Kidney (tissue), 14 donors: ENCODE measurements around the gene FLNA. TPM values are rescaled to one million over a fixed set of nuclear protein-coding genes. Genes with fewer than 3 reads are reported as not detected.

Experiments used
- DNase-seq, 5 donors: peaks; one replicate each; pipeline ENCODE4 v3.0.0-alpha.2; 2013 to 2020
- FAIRE-seq: peaks from 2 replicates; lab custom pipeline; 2012; peaks lifted over from hg19 to GRCh38; lab: Jason Lieb, UNC
- H3K27ac ChIP-seq, 2 donors: one replicate each; pipeline ENCODE4 v1.7.0; 2013; ENCODE audit warnings: low read depth in 2 of 2, low read length in 2 of 2, inconsistent platforms in 1 of 2
- H3K27me3 ChIP-seq: one replicate; pipeline ENCODE4 v1.7.1; 2013; ENCODE audit warnings: low read length, inconsistent platforms; ENCODE audit not compliant: control insufficient read depth, insufficient read depth
- H3K36me3 ChIP-seq, 3 donors: one replicate each; pipeline versions ENCODE4 v1.7.0 to v1.7.1; 2013; ENCODE audit warnings: low read length in 3 of 3, control low read depth in 1 of 3, inconsistent platforms in 1 of 3; ENCODE audit not compliant: insufficient read depth in 3 of 3, control insufficient read depth in 2 of 3
- H3K4me1 ChIP-seq, 3 donors: one replicate each; pipeline versions ENCODE4 v1.7.0 to v1.7.1; 2013; ENCODE audit warnings: low read length in 3 of 3, inconsistent platforms in 1 of 3, low read depth in 1 of 3; ENCODE audit not compliant: control insufficient read depth in 2 of 3, insufficient read depth in 2 of 3
- H3K4me3 ChIP-seq, 3 donors: one replicate each; pipeline versions ENCODE4 v1.7.0 to v1.8.1; 2013; ENCODE audit warnings: low read length in 3 of 3, control low read depth in 1 of 3, inconsistent platforms in 1 of 3
- H3K9ac ChIP-seq, 3 donors: one replicate each; pipeline versions ENCODE4 v1.7.0 to v1.7.1; 2013; ENCODE audit warnings: low read length in 3 of 3, control low read depth in 1 of 3, inconsistent platforms in 1 of 3
- H3K9me3 ChIP-seq, 3 donors: one replicate each; pipeline versions ENCODE4 v1.7.0 to v1.7.1; 2013; ENCODE audit warnings: low read length in 3 of 3, control low read depth in 1 of 3, inconsistent platforms in 1 of 3; ENCODE audit not compliant: control insufficient read depth in 2 of 3, insufficient read depth in 1 of 3
- intact Hi-C: fragments of 100-400 bp; cut with DNase I; formaldehyde crosslinking; loops from one replicate; pipeline ENCODE4 v1.11.1; 2022
- polyA plus RNA-seq: library from polyadenylated mRNA; stranded (reverse); fragments of 350-450 nt; fragmentation: Illumina TruSeq; extraction: RNeasy Lipid Tissue Mini Kit (QIAGEN cat#74804); gene quantifications from one replicate; pipeline ENCODE4 v1.2.3, GENCODE V29; 2014; ENCODE audit warnings: low read depth, low replicate concordance; ENCODE audit not compliant: insufficient read depth
- total RNA-seq: library from RNA; stranded (reverse); fragmentation: NEBNext Ultra II Directional; extraction: Animal tissue kit (Norgen Biotek cat#: 25700); gene quantifications from one replicate; pipeline ENCODE4 v1.2.1, GENCODE V29; 2021
- TF ChIP-seq, protein P1 (sequence below): IDR thresholded peaks from 3 replicates; pipeline ENCODE4 v1.5.1; 2012; ENCODE audit warnings: mild to moderate bottlenecking, moderate library complexity, borderline replicate concordance; ENCODE audit not compliant: insufficient read depth; ENCODE audit errors: extremely low read depth
- donor health status: control.
- donor health status: control.
- donor health status: control.
- donor health status: control.
- donor health status: control.
- donor health status: DM: yes; HTN: yes; CAD: no.
- donor health status: Normal renal cell carcinoma (clear cell type).

FLNA gene
- total and polyA plus RNA-seq, 2 donors from 2014 or later = 421 to 1,036 TPM

GRCh38 chrX:154332561-154332960 lies 41.9 kb downstream of the FLNA start:
- Histone ChIP-seq H3K27ac (no peak overlapping the region), H3K27me3 (no peaks in the 10 kb centered on the region), H3K4me1 (no peaks in the 10 kb centered on the region), H3K36me3 (no peaks in the 10 kb centered on the region), H3K4me3 (no peak overlapping the region), H3K9me3 (no peaks in the 10 kb centered on the region), H3K9ac (no peak overlapping the region)
- intact Hi-C loops = no loop called here
- TF ChIP-seq, protein P1, sequence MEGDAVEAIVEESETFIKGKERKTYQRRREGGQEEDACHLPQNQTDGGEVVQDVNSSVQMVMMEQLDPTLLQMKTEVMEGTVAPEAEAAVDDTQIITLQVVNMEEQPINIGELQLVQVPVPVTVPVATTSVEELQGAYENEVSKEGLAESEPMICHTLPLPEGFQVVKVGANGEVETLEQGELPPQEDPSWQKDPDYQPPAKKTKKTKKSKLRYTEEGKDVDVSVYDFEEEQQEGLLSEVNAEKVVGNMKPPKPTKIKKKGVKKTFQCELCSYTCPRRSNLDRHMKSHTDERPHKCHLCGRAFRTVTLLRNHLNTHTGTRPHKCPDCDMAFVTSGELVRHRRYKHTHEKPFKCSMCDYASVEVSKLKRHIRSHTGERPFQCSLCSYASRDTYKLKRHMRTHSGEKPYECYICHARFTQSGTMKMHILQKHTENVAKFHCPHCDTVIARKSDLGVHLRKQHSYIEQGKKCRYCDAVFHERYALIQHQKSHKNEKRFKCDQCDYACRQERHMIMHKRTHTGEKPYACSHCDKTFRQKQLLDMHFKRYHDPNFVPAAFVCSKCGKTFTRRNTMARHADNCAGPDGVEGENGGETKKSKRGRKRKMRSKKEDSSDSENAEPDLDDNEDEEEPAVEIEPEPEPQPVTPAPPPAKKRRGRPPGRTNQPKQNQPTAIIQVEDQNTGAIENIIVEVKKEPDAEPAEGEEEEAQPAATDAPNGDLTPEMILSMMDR = no peak
- DNase-seq (no peak), FAIRE-seq (no peak)

GRCh38 chrX:154329294-154329693 lies 45.1 kb downstream of the FLNA start:
- no peaks in the 10 kb centered on the region for H3K27me3 ChIP-seq
- H3K4me1 ChIP-seq = peaks cover 0 to 10% (median 0%) of the 10 kb centered on the region in 3 donors
- H3K36me3 ChIP-seq = no peaks in the 10 kb centered on the region
- no peaks in the 10 kb centered on the region for H3K9me3 ChIP-seq
- intact Hi-C loops = no loop called here
- H3K9ac ChIP-seq = no peak overlapping the region
- no peak for DNase-seq
- TF ChIP-seq, protein P1 = no peak
- FAIRE-seq = no peak
- H3K4me3 ChIP-seq = no peak overlapping the region
- no peak overlapping the region for H3K27ac ChIP-seq

DNA sequence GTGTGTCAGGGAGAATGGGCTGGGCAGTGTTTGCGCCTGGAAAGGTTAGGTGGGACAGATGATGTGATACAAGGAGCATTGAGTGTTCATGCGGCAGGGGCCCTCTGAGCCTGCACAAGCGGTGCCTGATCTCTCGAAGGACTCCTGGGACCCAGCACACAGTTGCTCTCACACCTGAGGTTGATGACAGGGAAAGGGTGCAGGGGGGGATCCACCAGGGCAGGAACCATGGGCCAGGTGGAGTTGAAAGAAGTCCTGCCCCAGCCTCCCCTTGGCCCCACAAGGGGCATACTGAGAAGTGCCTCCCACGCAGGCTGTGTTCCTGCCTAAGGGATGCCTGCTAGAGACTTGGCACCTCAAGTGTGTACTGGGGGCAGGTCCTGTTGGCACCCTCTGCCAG lies 45.8 kb downstream of the FLNA start:
- intact Hi-C loops = no loop called here
- peaks cover 0 to 10% (median 0%) of the 10 kb centered on the region in 3 donors for H3K4me1 ChIP-seq
- TF ChIP-seq, protein P1 = no peak
- H3K27ac ChIP-seq = no peak overlapping the region
- H3K9ac ChIP-seq = no peak overlapping the region
- H3K27me3 ChIP-seq = no peaks in the 10 kb centered on the region
- H3K36me3 ChIP-seq = no peaks in the 10 kb centered on the region
- no peaks in the 10 kb centered on the region for H3K9me3 ChIP-seq
- H3K4me3 ChIP-seq = no peak overlapping the region
- no peak for DNase-seq
- FAIRE-seq = no peak
